Uterus (tissue), 2 donors: ENCODE measurements around the gene IL4R.

Source experiments
- POLR2A ChIP-seq, 2 donors: fragments of 450-650 bp; IDR thresholded peaks; one replicate each; pipeline ENCODE4 v1.6.1; 2016; ENCODE audit warnings: antibody characterized with exemption in 2 of 2, mild to moderate bottlenecking in 1 of 2, moderate library complexity in 1 of 2
- TF ChIP-seq, protein P1 (sequence below), 4 experiments: fragments of 200-600 bp in 2 of 4; fragments of 450-650 bp in 2 of 4; sonication (generic) in 2 of 4; IDR thresholded peaks; one replicate each; pipeline ENCODE4 v1.5.1; 2016 to 2019; ENCODE audit warnings: antibody characterized with exemption in 4 of 4, mild to moderate bottlenecking in 2 of 4, moderate library complexity in 1 of 4

DNA sequence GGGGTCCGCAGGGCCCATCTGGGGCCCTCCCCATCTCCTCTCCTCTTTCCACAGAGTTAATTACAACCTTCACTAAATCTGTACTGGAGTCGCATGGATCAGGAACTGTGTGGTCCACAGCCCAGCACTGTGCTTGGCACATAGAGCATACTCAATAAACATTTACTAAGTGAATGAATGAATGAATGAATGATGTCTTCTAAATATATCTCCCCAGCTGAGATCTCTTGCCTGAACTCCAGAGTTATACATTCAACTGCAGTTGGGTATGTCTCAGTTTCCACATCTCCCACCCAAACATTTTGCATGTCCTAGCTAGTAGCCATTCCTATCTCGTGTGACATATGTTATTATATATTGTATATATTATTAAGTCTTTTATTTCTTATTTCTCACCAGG, 59.5 kb downstream of the IL4R start:
- TF ChIP-seq POLR2A (IDR thresholded peaks at IDR 0.05), result no peak
- TF ChIP-seq, protein P1, sequence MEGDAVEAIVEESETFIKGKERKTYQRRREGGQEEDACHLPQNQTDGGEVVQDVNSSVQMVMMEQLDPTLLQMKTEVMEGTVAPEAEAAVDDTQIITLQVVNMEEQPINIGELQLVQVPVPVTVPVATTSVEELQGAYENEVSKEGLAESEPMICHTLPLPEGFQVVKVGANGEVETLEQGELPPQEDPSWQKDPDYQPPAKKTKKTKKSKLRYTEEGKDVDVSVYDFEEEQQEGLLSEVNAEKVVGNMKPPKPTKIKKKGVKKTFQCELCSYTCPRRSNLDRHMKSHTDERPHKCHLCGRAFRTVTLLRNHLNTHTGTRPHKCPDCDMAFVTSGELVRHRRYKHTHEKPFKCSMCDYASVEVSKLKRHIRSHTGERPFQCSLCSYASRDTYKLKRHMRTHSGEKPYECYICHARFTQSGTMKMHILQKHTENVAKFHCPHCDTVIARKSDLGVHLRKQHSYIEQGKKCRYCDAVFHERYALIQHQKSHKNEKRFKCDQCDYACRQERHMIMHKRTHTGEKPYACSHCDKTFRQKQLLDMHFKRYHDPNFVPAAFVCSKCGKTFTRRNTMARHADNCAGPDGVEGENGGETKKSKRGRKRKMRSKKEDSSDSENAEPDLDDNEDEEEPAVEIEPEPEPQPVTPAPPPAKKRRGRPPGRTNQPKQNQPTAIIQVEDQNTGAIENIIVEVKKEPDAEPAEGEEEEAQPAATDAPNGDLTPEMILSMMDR (IDR thresholded peaks at IDR 0.05), result no peak
